ENCODE data around the gene C4orf33. TPM values are rescaled to one million over a fixed set of nuclear protein-coding genes. Genes with fewer than 3 reads are reported as not detected.
A peak's percentile ranks its signal among the peaks of the same experiment; 100 is the strongest.
"Not testable (repeated sequence)": the region's sequence is repeated elsewhere in the genome, so short reads cannot be mapped to it uniquely, and the experiment has no call there.

The C4orf33 gene
- total RNA-seq (10 to 100 TPM in 1 of 2 donors, 1 to 10 TPM in 1; 8.4 to 12.3 TPM), polyA plus RNA-seq (10 to 100 TPM in 1 of 2 donors, 1 to 10 TPM in 1; 7.2 to 15.7 TPM)
- long read RNA-seq, donor 1, full-length matches to known transcripts = 1 of 3 reads
- long read RNA-seq, donor 1, partial matches to known transcripts = 0 of 3 reads
- long read RNA-seq, donor 1, other reads (novel, unspliced or antisense) = 2 of 3 reads
- long read RNA-seq, donor 2, full-length matches to known transcripts = 2 of 4 reads
- long read RNA-seq, donor 2, partial matches to known transcripts = 0 of 4 reads
- long read RNA-seq, donor 2, other reads (novel, unspliced or antisense) = 2 of 4 reads

- no peaks in the 10 kb centered on the region for H3K27me3 ChIP-seq (ENCODE audit: control insufficient read depth in 1 of 2, insufficient read depth in 2 of 2, low read length in 1 of 2)
- peak; percentile 68 for ATAC-seq (ENCODE audit: low FRiP score)
- peaks cover 0 to under 1% of the 10 kb centered on the region in 2 donors for H3K4me1 ChIP-seq (ENCODE audit: control insufficient read depth in 1 of 2, insufficient read depth in 2 of 2, low read length in 2 of 2)
- H3K27ac ChIP-seq (ENCODE audit: low read depth in 1 of 2, low read length in 2 of 2) = peak within 1 kb of the TSS in 1 of 2 donors; percentile 9
- H3K9me3 ChIP-seq (ENCODE audit: control insufficient read depth, low read length) = no peaks in the 10 kb centered on the region
- 4 to 7% methylated on average over 14 of the region's 14 CpGs for WGBS, 2 donors
- no peaks in the 10 kb centered on the region for H3K36me3 ChIP-seq (ENCODE audit: control insufficient read depth in 1 of 2, insufficient read depth in 2 of 2, low read length in 1 of 2)
- H3K4me3 ChIP-seq (ENCODE audit: low read length in 2 of 2) = peak within 1 kb of the TSS; percentile 54 to 81
- peak; percentile 79 to 80 for DNase-seq
- intact Hi-C loops (cut with DNase I) = no loop called here
Measured at GRCh38 chr4:129095811-129096454, at the start of gene C4orf33. C4orf33 (plus strand) TSS chr4:129096152; CDS start chr4:129102611, 6,459 bp downstream.

GRCh38 chr4:129059028-129059427 lies 36.9 kb upstream of the C4orf33 start:
- H3K36me3 ChIP-seq (ENCODE audit: control insufficient read depth in 1 of 2, insufficient read depth in 2 of 2, low read length in 1 of 2) = peaks cover 0 to 5% of the 10 kb centered on the region in 2 donors
- no peak overlapping the region for H3K4me3 ChIP-seq (ENCODE audit: low read length in 2 of 2)
- no peak for ATAC-seq (ENCODE audit: low FRiP score)
- H3K4me1 ChIP-seq (ENCODE audit: control insufficient read depth in 1 of 2, insufficient read depth in 2 of 2, low read length in 2 of 2) = no peaks in the 10 kb centered on the region
- no peak overlapping the region for H3K27ac ChIP-seq (ENCODE audit: low read depth in 1 of 2, low read length in 2 of 2)
- no peak for DNase-seq
- no peaks in the 10 kb centered on the region for H3K27me3 ChIP-seq (ENCODE audit: control insufficient read depth in 1 of 2, insufficient read depth in 2 of 2, low read length in 1 of 2)
- intact Hi-C loops (cut with DNase I) = no loop called here
- H3K9me3 ChIP-seq (ENCODE audit: control insufficient read depth, low read length) = peaks cover 23% of the 10 kb centered on the region

- Histone ChIP-seq H3K4me3 (ENCODE audit: low read length in 2 of 2) (no peak overlapping the region), H3K9me3 (ENCODE audit: control insufficient read depth, low read length) (peaks cover 19% of the 10 kb centered on the region), H3K36me3 (ENCODE audit: control insufficient read depth in 1 of 2, insufficient read depth in 2 of 2, low read length in 1 of 2) (peaks cover 0 to 5% of the 10 kb centered on the region in 2 donors), H3K27ac (ENCODE audit: low read depth in 1 of 2, low read length in 2 of 2) (no peak overlapping the region), H3K4me1 (ENCODE audit: control insufficient read depth in 1 of 2, insufficient read depth in 2 of 2, low read length in 2 of 2) (no peaks in the 10 kb centered on the region), H3K27me3 (ENCODE audit: control insufficient read depth in 1 of 2, insufficient read depth in 2 of 2, low read length in 1 of 2) (no peaks in the 10 kb centered on the region)
- intact Hi-C loops (cut with DNase I) = no loop called here
- 98 to 99% methylated on average over 3 of the region's 3 CpGs for WGBS, 2 donors
- ATAC-seq (ENCODE audit: low FRiP score) (no peak), DNase-seq (no peak)
Measured at GRCh38 chr4:129062580-129062979, 33.4 kb upstream of the C4orf33 start.

- DNase-seq = no peak
- no peak overlapping the region for H3K27ac ChIP-seq (ENCODE audit: low read depth in 1 of 2, low read length in 2 of 2)
- H3K36me3 ChIP-seq (ENCODE audit: control insufficient read depth in 1 of 2, insufficient read depth in 2 of 2, low read length in 1 of 2) = peaks cover 0 to 5% of the 10 kb centered on the region in 2 donors
- intact Hi-C loops (cut with DNase I) = no loop called here
- H3K4me3 ChIP-seq (ENCODE audit: low read length in 2 of 2) = no peak overlapping the region
- ATAC-seq (ENCODE audit: low FRiP score) = no peak
- H3K9me3 ChIP-seq (ENCODE audit: control insufficient read depth, low read length) = peaks cover 19% of the 10 kb centered on the region
- 96 to 98% methylated on average over 2 of the region's 2 CpGs for WGBS, 2 donors
- no peaks in the 10 kb centered on the region for H3K4me1 ChIP-seq (ENCODE audit: control insufficient read depth in 1 of 2, insufficient read depth in 2 of 2, low read length in 2 of 2)
- H3K27me3 ChIP-seq (ENCODE audit: control insufficient read depth in 1 of 2, insufficient read depth in 2 of 2, low read length in 1 of 2) = no peaks in the 10 kb centered on the region
Measured at GRCh38 chr4:129063640-129064039, 32.3 kb upstream of the C4orf33 start.

- peaks cover 0 to 5% of the 10 kb centered on the region in 2 donors for H3K36me3 ChIP-seq (ENCODE audit: control insufficient read depth in 1 of 2, insufficient read depth in 2 of 2, low read length in 1 of 2)
- intact Hi-C loops (cut with DNase I) = no loop called here
- H3K27me3 ChIP-seq (ENCODE audit: control insufficient read depth in 1 of 2, insufficient read depth in 2 of 2, low read length in 1 of 2) = no peaks in the 10 kb centered on the region
- H3K4me1 ChIP-seq (ENCODE audit: control insufficient read depth in 1 of 2, insufficient read depth in 2 of 2, low read length in 2 of 2) = no peaks in the 10 kb centered on the region
- no peak overlapping the region for H3K27ac ChIP-seq (ENCODE audit: low read depth in 1 of 2, low read length in 2 of 2)
- DNase-seq (no peak), ATAC-seq (ENCODE audit: low FRiP score) (no peak)
- H3K4me3 ChIP-seq (ENCODE audit: low read length in 2 of 2) = no peak overlapping the region
- peaks cover 19% of the 10 kb centered on the region for H3K9me3 ChIP-seq (ENCODE audit: control insufficient read depth, low read length)
Measured at GRCh38 chr4:129064717-129065116, 31.2 kb upstream of the C4orf33 start.

- intact Hi-C loops (cut with DNase I); H3K9me3 ChIP-seq (ENCODE audit: control insufficient read depth, low read length); H3K4me1 ChIP-seq (ENCODE audit: control insufficient read depth in 1 of 2, insufficient read depth in 2 of 2, low read length in 2 of 2); H3K36me3 ChIP-seq (ENCODE audit: control insufficient read depth in 1 of 2, insufficient read depth in 2 of 2, low read length in 1 of 2); ATAC-seq (ENCODE audit: low FRiP score); H3K27me3 ChIP-seq (ENCODE audit: control insufficient read depth in 1 of 2, insufficient read depth in 2 of 2, low read length in 1 of 2); H3K27ac ChIP-seq (ENCODE audit: low read depth in 1 of 2, low read length in 2 of 2); H3K4me3 ChIP-seq (ENCODE audit: low read length in 2 of 2); DNase-seq: not testable (repeated sequence)
- WGBS, 2 donors = 98 to 100% methylated on average over 2 of the region's 2 CpGs
Measured at GRCh38 chr4:129069537-129069936, 26.4 kb upstream of the C4orf33 start.

- H3K4me3 ChIP-seq (ENCODE audit: low read length in 2 of 2) = no peak overlapping the region
- H3K36me3 ChIP-seq (ENCODE audit: control insufficient read depth in 1 of 2, insufficient read depth in 2 of 2, low read length in 1 of 2) = peaks cover 0 to 7% of the 10 kb centered on the region in 2 donors
- H3K27me3 ChIP-seq (ENCODE audit: control insufficient read depth in 1 of 2, insufficient read depth in 2 of 2, low read length in 1 of 2) = no peaks in the 10 kb centered on the region
- peaks cover 3% of the 10 kb centered on the region for H3K9me3 ChIP-seq (ENCODE audit: control insufficient read depth, low read length)
- no peak overlapping the region for H3K27ac ChIP-seq (ENCODE audit: low read depth in 1 of 2, low read length in 2 of 2)
- DNase-seq = no peak
- H3K4me1 ChIP-seq (ENCODE audit: control insufficient read depth in 1 of 2, insufficient read depth in 2 of 2, low read length in 2 of 2) = no peaks in the 10 kb centered on the region
- intact Hi-C loops (cut with DNase I) = no loop called here
- no peak for ATAC-seq (ENCODE audit: low FRiP score)
Measured at GRCh38 chr4:129077326-129077725, 18.6 kb upstream of the C4orf33 start.

GRCh38 chr4:129080129-129080528 lies 15.8 kb upstream of the C4orf33 start:
- Histone ChIP-seq H3K4me3 (ENCODE audit: low read length in 2 of 2) (no peak overlapping the region), H3K36me3 (ENCODE audit: control insufficient read depth in 1 of 2, insufficient read depth in 2 of 2, low read length in 1 of 2) (peaks cover 0 to 4% of the 10 kb centered on the region in 2 donors), H3K27me3 (ENCODE audit: control insufficient read depth in 1 of 2, insufficient read depth in 2 of 2, low read length in 1 of 2) (no peaks in the 10 kb centered on the region), H3K9me3 (ENCODE audit: control insufficient read depth, low read length) (no peaks in the 10 kb centered on the region), H3K4me1 (ENCODE audit: control insufficient read depth in 1 of 2, insufficient read depth in 2 of 2, low read length in 2 of 2) (no peaks in the 10 kb centered on the region), H3K27ac (ENCODE audit: low read depth in 1 of 2, low read length in 2 of 2) (no peak overlapping the region)
- ATAC-seq (ENCODE audit: low FRiP score) (no peak), DNase-seq (no peak)
- intact Hi-C loops (cut with DNase I) = no loop called here

- Histone ChIP-seq H3K27ac (ENCODE audit: low read depth in 1 of 2, low read length in 2 of 2) (no peak overlapping the region), H3K36me3 (ENCODE audit: control insufficient read depth in 1 of 2, insufficient read depth in 2 of 2, low read length in 1 of 2) (peaks cover 0 to 4% of the 10 kb centered on the region in 2 donors), H3K9me3 (ENCODE audit: control insufficient read depth, low read length) (no peaks in the 10 kb centered on the region), H3K4me3 (ENCODE audit: low read length in 2 of 2) (no peak overlapping the region), H3K4me1 (ENCODE audit: control insufficient read depth in 1 of 2, insufficient read depth in 2 of 2, low read length in 2 of 2) (no peaks in the 10 kb centered on the region), H3K27me3 (ENCODE audit: control insufficient read depth in 1 of 2, insufficient read depth in 2 of 2, low read length in 1 of 2) (no peaks in the 10 kb centered on the region)
- intact Hi-C loops (cut with DNase I) = no loop called here
- ATAC-seq (ENCODE audit: low FRiP score) (no peak), DNase-seq (no peak)
- WGBS, 2 donors = 93 to 97% methylated on average over 5 of the region's 5 CpGs
Measured at GRCh38 chr4:129082302-129082701, 13.7 kb upstream of the C4orf33 start.

All from aorta (tissue), 5 donors.